Esophagus (tissue), 2 donors: ENCODE results near the gene CDKAL1. TPM values are rescaled to one million over a fixed set of nuclear protein-coding genes. Genes with fewer than 3 reads are reported as not detected.
"Not testable (repeated sequence)": the region's sequence is repeated elsewhere in the genome, so short reads cannot be mapped to it uniquely, and the experiment has no call there.

Experiments used
- H3K27ac ChIP-seq, 2 donors: one replicate each; pipeline ENCODE4 v1.5.1; 2013; ENCODE audit warnings: low read depth in 2 of 2, mild to moderate bottlenecking in 2 of 2, inconsistent platforms in 1 of 2, low read length in 1 of 2, moderate library complexity in 1 of 2
- H3K27me3 ChIP-seq, 2 donors: one replicate each; pipeline ENCODE4 v1.6.1; 2013; ENCODE audit warnings: low read length in 2 of 2, control low read depth in 1 of 2, mild to moderate bottlenecking in 1 of 2; ENCODE audit not compliant: insufficient read depth in 2 of 2, control insufficient read depth in 1 of 2
- H3K36me3 ChIP-seq, 2 donors: one replicate each; pipeline ENCODE4 v1.6.1; 2013; ENCODE audit warnings: low read length in 1 of 2; ENCODE audit not compliant: control insufficient read depth in 2 of 2, insufficient read depth in 2 of 2
- H3K4me1 ChIP-seq, 2 donors: one replicate each; pipeline ENCODE4 v1.6.1; 2013; ENCODE audit warnings: low read length in 1 of 2; ENCODE audit not compliant: control insufficient read depth in 2 of 2, insufficient read depth in 2 of 2
- H3K4me3 ChIP-seq, 2 donors: one replicate each; pipeline ENCODE4 v1.5.1; 2013; ENCODE audit warnings: low read length in 2 of 2, mild to moderate bottlenecking in 2 of 2, low read depth in 1 of 2, moderate library complexity in 1 of 2
- H3K9me3 ChIP-seq, 2 donors: one replicate each; pipeline ENCODE4 v1.6.1; 2013; ENCODE audit warnings: mild to moderate bottlenecking in 2 of 2, low read depth in 1 of 2, low read length in 1 of 2, moderate library complexity in 1 of 2; ENCODE audit not compliant: control insufficient read depth in 2 of 2, insufficient read depth in 1 of 2
- WGBS, 2 donors: extraction: QIAGEN DNeasy Blood & Tissue Kit; methylation state at CpG; one replicate each; pipeline ENCODE4 v1.1.7; 2013; 5-methylcytosine and 5-hydroxymethylcytosine counted together
- polyA plus RNA-seq, 2 donors: library from polyadenylated mRNA; stranded (reverse); fragments of 200-250 nt; gene quantifications; one replicate each; pipeline ENCODE4 v1.2.3, GENCODE V29; 2013
- donor health status: healthy with polysubstance abuse.
- donor health status: Bipolar disorder and iron deficiency.

The CDKAL1 gene
- polyA plus RNA-seq, 2 donors = 3.5 TPM

DNA sequence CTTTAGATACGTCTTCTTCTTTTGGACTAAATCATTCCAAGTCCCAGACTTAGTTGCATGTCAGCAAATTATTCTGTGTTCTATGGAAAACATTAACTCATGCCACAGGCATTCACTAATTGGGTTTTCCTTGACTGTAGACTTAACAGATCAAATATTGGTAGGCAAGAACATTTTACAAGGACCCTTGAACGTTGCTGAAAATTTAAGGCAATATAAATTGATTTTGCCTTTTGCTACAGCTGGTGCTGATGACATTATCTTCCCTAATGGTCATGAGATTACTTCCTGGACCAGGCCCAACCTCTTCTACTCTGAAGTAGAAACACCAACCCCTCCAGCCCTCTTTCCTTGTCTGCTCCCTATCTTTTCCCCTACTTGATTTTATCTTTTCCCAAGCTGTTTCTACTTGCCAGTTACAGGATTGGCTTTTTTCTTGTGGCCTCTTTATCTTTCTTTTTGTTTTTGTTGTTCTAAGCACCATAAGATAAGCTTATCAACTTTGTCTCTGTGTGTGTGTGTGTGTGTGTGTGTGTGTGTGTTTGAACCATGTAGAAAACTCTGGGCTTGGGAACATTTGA lies 545.3 kb downstream of the CDKAL1 start:
- Histone ChIP-seq H3K4me1 (no peaks in the 10 kb centered on the region), H3K4me3 (no peak overlapping the region), H3K36me3 (no peaks in the 10 kb centered on the region), H3K27me3 (no peaks in the 10 kb centered on the region), H3K9me3 (no peaks in the 10 kb centered on the region), H3K27ac (no peak overlapping the region)
- WGBS, 2 donors = 48 to 57% methylated on average over 2 of the region's 2 CpGs

DNA sequence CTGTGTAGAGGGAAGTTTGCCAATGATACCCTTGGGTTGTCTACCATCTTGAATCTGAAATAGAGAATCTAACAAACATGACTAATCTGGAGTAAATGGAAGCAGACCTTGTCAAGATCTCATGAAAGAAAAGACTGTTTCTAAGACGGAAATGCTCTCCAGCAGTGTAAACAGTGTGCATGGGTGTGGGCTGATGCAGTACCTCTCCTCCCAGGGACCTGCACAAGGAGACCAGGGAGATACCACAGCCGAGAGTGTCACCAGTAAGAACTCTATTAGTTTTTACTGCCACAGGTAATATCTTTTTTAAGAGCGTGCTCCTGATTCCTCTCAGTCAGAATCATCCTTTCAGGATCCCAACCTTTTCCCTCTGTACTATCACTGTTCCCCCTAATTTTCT lies 546.0 kb downstream of the CDKAL1 start:
- Histone ChIP-seq H3K9me3 (no peaks in the 10 kb centered on the region), H3K27ac (no peak overlapping the region), H3K36me3 (no peaks in the 10 kb centered on the region), H3K4me3 (no peak overlapping the region), H3K4me1 (no peaks in the 10 kb centered on the region), H3K27me3 (no peaks in the 10 kb centered on the region)
- WGBS, 2 donors = 85 to 97% methylated on average over 3 of the region's 3 CpGs

DNA sequence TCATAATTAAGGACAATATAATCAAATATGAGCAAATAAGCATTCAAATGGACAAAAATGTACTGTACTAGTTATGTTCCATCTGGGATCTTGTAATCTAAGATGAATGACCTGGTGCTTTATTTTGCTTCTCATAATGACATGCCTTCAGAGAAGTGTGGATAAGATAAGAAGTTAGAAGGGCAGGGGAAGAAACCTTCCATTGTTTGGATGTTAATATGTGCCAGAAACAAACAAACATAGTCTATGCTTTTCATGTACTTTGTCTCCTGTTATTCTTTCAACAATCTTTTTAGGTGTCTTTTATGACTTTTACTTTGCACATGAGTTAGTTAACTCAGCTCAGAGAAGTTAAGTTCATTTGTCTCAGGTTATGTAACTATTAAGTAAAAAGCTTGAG lies 547.8 kb downstream of the CDKAL1 start:
- H3K36me3 ChIP-seq = no peaks in the 10 kb centered on the region
- no peak overlapping the region for H3K4me3 ChIP-seq
- no peaks in the 10 kb centered on the region for H3K9me3 ChIP-seq
- no peak overlapping the region for H3K27ac ChIP-seq
- H3K27me3 ChIP-seq = no peaks in the 10 kb centered on the region
- H3K4me1 ChIP-seq = no peaks in the 10 kb centered on the region

DNA sequence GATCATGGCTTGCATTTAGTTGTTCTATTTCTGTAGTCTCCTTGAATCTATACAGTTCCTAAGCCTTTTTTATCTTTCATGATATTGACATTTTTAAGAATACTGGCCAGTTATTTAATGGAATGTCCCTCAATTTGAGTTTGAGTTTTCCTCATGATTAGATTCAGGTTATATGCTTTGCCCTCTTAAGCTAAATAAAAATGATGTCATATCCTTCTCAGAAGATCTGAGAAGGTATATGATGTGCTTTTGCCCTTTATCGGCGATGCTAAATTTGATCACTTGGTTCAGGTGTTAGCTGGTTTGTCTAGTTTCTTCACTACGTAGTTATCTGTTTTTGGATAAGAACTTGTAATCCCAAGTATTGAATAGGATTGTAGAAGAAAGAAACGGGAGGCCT lies 549.5 kb downstream of the CDKAL1 start:
- Histone ChIP-seq H3K9me3 (no peaks in the 10 kb centered on the region), H3K27me3 (no peaks in the 10 kb centered on the region), H3K27ac (no peak overlapping the region), H3K4me3 (no peak overlapping the region), H3K36me3 (no peaks in the 10 kb centered on the region), H3K4me1 (no peaks in the 10 kb centered on the region)
- WGBS, 2 donors = 85 to 87% methylated on average over 4 of the region's 4 CpGs

DNA sequence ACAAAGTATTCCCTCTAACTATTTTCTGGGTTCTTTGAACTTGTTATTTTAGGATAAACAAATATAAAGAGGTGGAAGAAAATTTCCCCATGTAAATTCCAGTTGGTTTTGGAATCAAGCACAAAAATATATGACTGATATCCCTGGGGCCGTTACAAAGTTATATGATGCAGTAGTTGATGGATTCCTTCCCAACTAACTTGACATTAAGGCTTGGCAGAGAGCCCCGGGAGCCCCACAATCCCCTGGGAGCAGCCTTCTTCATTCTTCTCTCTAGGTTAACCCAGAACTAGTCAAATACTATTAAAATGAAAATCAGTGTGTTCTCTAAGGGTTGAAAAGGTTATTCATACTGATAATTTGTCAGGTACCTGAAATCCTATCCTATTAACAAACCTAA lies 550.4 kb downstream of the CDKAL1 start:
- Histone ChIP-seq H3K9me3 (no peaks in the 10 kb centered on the region), H3K27me3 (no peaks in the 10 kb centered on the region), H3K4me1 (no peaks in the 10 kb centered on the region), H3K27ac (no peak overlapping the region), H3K4me3 (no peak overlapping the region), H3K36me3 (no peaks in the 10 kb centered on the region)
- 33 to 57% methylated on average over 2 of the region's 2 CpGs for WGBS, 2 donors

DNA sequence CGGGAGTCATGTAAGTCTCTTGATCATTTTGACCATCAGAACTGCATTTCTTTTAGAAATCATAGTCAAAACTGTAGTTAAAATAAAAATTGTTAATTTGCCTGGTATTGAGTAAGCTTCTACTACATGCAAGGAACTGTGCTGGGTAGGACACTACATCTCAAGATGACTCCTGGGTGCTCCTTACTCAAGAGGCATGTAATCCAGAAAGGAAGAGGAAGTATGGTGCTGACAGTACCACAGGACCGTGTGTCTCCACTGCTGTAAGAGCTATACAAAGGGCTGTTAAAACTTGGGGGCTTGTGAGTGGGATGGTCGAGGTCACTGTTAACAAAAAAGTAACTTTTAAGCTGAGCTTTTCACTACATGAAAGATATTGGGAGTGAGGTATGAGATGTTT lies 551.0 kb downstream of the CDKAL1 start:
- no peak overlapping the region for H3K27ac ChIP-seq
- H3K9me3 ChIP-seq = no peaks in the 10 kb centered on the region
- no peak overlapping the region for H3K4me3 ChIP-seq
- no peaks in the 10 kb centered on the region for H3K36me3 ChIP-seq
- no peaks in the 10 kb centered on the region for H3K4me1 ChIP-seq
- WGBS, 2 donors = 93 to 98% methylated on average over 3 of the region's 3 CpGs
- no peaks in the 10 kb centered on the region for H3K27me3 ChIP-seq

DNA sequence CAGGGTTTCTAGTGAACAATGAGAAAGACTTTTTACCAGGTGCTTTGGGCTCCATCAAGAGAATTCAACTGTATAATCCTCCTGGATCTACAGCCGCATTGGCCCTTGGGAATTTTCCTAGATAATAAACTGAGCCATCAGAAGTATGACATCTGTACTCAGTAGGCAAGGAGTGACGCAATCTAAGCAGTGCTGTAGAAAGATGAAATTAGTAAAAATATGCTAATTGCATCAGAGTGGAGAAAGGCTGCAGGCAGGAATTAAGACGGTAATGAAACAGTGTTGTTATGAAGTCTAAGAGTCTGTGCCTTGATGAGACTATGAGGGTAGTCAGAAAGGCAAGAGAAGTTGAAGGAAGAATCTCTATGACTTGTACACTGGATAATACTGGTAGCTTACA lies 551.4 kb downstream of the CDKAL1 start:
- Histone ChIP-seq H3K9me3 (no peaks in the 10 kb centered on the region), H3K4me3 (no peak overlapping the region), H3K27me3 (no peaks in the 10 kb centered on the region), H3K4me1 (no peaks in the 10 kb centered on the region), H3K27ac (no peak overlapping the region), H3K36me3 (no peaks in the 10 kb centered on the region)
- 95 to 96% methylated on average over 3 of the region's 3 CpGs for WGBS, 2 donors

DNA sequence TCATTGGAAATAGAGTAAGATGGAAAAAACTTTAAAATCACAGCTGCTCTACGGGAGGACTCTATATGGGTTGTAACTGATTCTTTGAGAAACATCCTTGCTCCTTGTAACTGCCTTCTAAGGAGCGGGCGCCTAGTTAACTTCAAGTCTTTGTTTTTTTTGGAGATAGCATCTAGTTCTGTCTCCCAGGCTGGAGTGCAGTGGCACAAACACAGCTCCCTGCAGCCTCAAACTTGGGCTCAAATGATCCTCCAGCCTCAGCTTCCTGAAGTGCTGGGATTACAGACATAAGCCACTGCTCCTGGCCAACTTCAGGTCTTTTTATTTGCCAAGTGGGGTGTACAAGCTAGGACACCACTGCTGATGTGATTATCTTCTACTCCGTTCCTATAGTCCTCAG lies 552.9 kb downstream of the CDKAL1 start:
- 96 to 98% methylated on average over 4 of the region's 4 CpGs for WGBS, 2 donors
- no peak overlapping the region for H3K27ac ChIP-seq
- no peaks in the 10 kb centered on the region for H3K4me1 ChIP-seq
- H3K4me3 ChIP-seq = no peak overlapping the region
- H3K9me3 ChIP-seq = no peaks in the 10 kb centered on the region
- no peaks in the 10 kb centered on the region for H3K36me3 ChIP-seq
- no peaks in the 10 kb centered on the region for H3K27me3 ChIP-seq

DNA sequence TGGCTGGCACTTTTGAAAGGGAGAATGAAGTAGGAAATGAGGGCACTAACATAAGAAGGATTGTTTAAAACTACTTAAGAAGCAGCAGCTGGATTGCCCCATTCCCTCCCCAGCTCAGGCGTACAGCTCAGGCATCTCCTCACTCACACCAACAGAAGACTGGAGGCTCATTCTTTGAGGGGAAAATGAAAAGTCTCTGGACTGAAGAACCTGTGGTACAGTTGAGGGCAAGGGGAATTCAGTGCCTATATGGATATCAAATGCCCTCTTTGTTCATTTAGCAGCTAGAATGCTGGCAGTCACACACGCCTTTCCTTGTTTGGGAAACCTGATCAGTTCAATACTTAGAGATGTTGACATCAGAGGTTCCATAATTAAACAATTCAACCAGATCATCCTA lies 557.2 kb downstream of the CDKAL1 start:
- 95% methylated on average over 2 of the region's 2 CpGs for WGBS, 2 donors
- Histone ChIP-seq H3K4me3 (no peak overlapping the region), H3K27me3 (no peaks in the 10 kb centered on the region), H3K9me3 (no peaks in the 10 kb centered on the region), H3K4me1 (no peaks in the 10 kb centered on the region), H3K36me3 (no peaks in the 10 kb centered on the region), H3K27ac (no peak overlapping the region)

DNA sequence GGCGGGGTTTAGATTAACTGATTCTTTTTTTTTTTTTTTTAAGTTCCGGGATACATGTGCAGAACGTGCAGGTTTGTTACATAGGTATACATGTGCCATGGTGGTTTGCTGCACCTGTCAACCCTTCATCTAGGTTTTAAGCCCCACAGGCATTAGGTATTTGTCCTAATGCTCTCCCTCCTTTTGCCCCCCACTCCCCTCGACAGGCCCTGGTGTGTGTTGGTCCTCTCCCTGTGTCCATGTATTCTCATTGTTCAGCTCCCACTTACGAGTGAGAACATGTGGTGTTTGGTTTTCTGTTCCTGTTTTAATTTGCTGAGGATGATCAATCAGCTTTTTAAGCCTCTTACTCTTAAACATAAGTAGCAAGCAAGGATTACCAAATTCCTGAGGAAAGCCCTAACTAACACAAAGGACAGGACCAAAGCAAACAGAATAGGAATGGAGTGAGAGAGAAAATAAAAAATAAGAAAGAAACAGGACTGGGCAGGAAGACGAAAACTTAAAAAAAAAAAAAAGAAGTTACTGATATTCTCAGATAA lies 558.0 kb downstream of the CDKAL1 start:
- H3K4me1 ChIP-seq, H3K27me3 ChIP-seq, H3K27ac ChIP-seq, H3K36me3 ChIP-seq, H3K9me3 ChIP-seq, H3K4me3 ChIP-seq: not testable (repeated sequence)
- WGBS, 2 donors = 86 to 91% methylated on average over 6 of the region's 6 CpGs
